Peyer's patch (tissue), 4 donors: Measurements from ENCODE around the gene TFDP1.

ENCODE experiments used
- CTCF ChIP-seq, 6 experiments: fragments of 450-650 bp in 4 of 6; fragments of 200-600 bp in 2 of 6; sonication (generic) in 1 of 6; IDR thresholded peaks; one replicate each; pipeline ENCODE4 v1.5.1; 2017 to 2019; ENCODE audit warnings: antibody characterized with exemption in 6 of 6, mild to moderate bottlenecking in 3 of 6, moderate library complexity in 1 of 6
- POLR2A ChIP-seq, 2 donors: fragments of 450-650 bp; IDR thresholded peaks; one replicate each; pipeline ENCODE4 v1.5.1; 2017; ENCODE audit warnings: antibody characterized with exemption in 2 of 2, mild to moderate bottlenecking in 2 of 2, moderate library complexity in 2 of 2

GRCh38 chr13:113622791-113623490 lies 38.4 kb downstream of the TFDP1 start:
- TF ChIP-seq CTCF (IDR thresholded peaks at IDR 0.05) (no peak), POLR2A (IDR thresholded peaks at IDR 0.05) (no peak)
